ENCODE results near the gene GPR179.
"Not testable (repeated sequence)": the region's sequence is repeated elsewhere in the genome, so short reads cannot be mapped to it uniquely, and the experiment has no call there.

Gene GPR179

GRCh38 chr17:38322156-38322779, 21.5 kb downstream of the GPR179 start:
- DNase-seq (ENCODE audit: low read depth), result peak; percentile 50

DNA sequence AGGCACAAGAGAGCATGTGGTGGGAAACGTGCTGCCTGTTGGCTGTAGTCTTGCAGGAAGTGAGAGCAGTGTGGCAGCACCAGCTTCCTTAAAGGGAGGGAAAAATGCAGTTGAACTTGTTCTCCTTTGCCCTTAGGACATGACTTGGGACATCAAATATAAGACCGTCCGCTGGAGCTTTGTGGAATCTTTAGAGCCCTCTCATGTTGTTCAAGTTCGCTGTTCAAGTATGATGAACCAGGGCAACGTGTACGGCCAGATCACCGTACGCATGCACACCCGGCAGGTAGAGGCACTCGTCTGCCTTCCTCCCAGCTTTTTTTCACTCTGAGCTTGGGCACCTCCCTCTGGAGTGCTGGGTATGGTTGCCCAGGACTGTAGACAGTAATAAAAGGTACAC, 23.3 kb downstream of the GPR179 start:
- no peak for DNase-seq (ENCODE audit: low read depth)

DNA sequence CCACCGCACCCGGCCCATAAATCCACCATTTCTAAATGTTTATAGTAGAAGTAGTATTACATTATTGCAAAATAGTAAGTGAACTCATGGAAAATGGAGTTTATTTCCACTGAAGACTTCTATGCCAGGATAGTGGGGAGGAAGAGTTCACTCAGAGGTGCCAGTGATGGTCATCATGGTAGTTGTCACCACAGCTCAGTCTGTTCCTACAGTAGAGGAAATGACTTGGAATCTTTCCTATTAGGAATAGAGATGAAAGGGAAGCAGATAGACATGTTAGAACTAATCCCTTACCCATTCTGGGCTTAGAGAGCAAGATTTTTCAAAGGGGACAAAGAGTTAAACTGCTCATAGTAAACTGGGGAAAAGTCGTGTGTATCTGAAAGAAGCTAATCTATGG, 26.7 kb downstream of the GPR179 start:
- DNase-seq (ENCODE audit: low read depth), result no peak

DNA sequence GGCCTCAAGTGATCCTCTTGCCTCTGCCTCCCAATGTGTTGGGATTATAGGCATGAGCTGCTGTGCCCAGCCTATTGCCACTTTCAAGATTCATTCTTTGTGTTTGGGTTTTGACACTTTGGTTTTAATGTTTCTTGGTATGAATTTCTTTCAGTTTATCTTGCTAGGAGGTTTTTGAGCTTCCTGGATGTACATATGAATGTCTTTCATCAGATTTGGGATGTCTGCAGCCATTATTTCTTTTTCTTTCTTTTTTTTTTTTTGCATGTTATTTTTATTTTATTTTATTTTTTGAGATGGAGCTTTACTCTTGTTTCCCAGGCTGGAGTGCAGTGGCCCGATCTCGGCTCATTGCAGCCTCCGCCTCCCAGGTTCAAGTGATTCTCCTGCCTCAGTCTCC, 28.3 kb downstream of the GPR179 start:
- no peak for DNase-seq (ENCODE audit: low read depth)

DNA sequence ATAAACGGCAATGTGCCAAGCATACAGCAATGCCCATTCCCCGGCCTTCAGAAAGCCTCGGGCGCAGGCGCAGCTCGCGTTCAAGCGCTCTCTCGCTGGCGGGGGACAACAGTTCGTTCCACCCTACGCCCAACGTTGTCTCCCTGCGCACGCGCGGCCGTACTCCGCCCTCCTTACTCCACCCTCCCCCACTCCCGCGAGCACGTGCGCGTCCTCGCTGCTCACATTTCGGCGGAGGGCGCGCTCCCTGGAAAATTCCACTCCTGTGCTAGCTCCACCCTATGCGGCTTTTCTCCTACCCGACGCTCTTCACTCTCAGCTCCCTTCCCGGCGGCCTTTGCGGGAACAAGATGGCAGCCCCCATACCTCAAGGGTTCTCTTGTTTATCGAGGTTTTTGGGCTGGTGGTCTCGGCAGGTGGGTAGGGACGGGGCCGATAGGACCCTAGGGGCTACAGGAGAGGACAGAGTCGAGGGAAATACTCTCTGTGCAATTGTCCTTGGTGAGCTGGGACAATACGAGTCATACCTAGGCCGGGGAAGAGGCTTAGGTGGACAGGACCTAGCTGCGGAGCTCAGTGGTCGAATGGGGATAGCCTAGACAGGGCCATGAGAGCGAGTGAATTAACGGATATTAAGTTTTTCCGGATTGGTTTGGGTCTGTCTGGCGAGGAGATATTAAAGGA, 46.8 kb downstream of the GPR179 start, which contains the start of gene MRPL45:
Gene MRPL45 (plus strand): TSS at position 335 of the 684 bp plus-strand sequence. CDS start 16 bp downstream, at position 351.
- DNase-seq (ENCODE audit: low read depth), result peak; percentile 95

DNA sequence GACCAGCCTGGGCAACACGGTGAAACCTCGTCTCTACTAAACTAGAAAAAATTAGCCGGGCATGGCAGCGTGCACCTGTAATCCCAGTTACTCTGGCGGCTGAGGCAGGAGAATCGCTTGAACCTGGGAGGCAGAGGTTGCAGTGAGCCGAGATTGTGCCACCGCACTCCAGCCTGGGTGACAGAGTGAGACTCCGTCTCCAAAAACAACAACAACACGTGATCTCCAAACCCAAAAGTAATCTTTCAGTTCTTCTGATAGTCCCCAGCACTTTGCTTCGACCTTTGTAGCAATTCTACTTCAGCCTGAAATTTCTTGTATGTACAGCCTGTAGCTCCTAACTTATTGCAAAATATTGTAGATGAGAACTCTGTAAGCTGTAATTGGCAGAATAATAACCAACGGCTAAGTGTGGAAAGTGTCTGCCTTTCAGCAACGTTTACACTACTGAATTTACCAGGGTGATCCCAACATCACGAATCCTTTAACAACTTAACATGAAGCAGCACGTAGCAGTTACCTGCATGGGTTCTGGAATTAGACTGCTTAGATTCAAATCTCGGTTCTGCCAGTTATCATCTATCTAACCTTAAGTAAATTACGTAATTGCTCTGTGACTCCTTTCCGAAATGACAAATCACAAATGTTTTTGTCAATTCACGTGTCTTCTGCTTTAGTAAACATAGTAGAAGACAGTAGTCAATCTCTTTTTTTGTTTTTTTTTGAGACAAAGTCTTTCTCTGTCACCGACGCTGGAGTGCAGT, 48.0 kb downstream of the GPR179 start:
- not testable (repeated sequence) for DNase-seq (ENCODE audit: low read depth)

- DNase-seq (ENCODE audit: low read depth), result not testable (repeated sequence)
Measured at GRCh38 chr17:38289760-38290159, 54.0 kb downstream of the GPR179 start.

DNA sequence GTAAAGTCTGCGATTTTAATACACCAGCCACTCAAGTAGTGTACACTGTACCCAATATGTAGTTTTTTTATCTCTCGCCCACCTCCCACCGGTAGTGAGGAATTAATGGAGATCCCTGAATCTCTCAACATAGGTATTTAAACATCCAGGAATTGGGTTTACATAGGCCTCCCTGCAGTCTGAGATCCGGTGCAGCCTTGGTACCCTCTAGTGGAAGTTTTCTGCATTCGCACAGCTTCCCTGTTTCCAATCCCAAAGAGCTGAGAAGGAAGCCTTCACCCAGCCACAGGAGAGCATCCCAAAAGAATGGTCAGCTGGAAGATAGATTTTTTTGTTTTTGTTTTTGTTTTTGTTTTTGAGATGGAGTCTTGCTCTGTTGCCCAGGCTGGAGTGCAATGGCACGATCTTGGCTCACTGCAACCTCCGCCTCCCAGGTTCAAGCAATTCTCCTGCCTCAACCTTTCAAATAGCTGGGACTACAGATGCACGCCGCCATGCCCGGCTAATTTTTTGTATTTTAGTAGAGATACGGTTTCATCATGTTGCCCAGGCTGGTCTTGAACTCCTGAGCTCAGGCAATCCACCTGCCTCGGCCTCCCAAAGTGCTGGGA, 55.4 kb downstream of the GPR179 start:
- not testable (repeated sequence) for DNase-seq (ENCODE audit: low read depth)

DNA sequence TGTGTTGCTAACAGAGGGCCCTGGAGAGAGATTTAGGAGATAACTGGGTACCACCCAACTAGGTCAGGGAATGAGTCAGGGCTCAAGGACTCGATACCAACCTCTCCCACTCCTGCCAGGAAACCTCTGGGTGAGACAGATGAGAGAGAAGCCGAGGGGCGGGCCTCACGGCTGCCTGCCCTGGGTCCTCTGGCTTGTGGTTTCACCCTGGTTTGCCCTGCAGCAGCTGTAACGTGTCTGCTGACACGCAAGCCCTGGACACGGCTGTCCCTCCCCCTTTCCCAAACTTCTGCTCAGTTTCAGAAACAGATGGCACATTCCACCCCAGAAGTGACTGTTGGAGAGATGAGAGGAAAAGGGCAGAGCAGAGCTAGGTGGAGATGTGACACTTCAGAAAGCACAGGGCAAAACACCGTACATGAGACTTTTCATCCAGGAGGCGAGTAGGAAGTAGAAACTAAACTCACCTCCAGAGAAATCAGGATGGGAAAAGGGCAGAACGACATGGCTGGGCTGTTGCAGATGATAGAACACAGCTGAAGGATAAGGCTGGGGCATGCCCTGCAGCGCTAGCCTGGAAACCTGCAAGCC, 57.2 kb downstream of the GPR179 start:
- peak; percentile 31 for DNase-seq (ENCODE audit: low read depth)

DNA sequence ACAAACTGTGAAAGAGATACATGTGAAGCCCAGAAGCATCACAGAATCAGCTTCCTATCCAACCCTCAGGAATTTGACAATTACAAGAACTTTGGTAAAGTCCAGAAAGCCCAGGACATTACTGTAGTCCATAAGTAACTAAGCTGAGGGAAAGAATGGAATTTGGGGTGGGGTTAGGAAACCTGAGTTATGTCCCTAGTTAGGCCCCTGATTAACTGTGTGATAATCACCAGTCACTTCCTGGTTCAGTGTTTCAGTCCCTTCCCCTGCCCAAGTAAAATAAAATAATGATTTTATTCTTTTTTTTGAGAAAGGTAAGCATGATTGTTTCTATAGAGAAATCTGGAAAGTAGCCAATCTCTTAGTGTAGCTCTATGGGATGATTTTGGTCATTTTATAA, 57.8 kb downstream of the GPR179 start:
- DNase-seq (ENCODE audit: low read depth), result not testable (repeated sequence)

Measured in activated T-cell treated with anti-CD3 and anti-CD28 coated beads for 48 hours (primary cell).